GM18868 (cell line): ENCODE data around the gene VWF.

ENCODE experiments used
- ATAC-seq: cut with Tn5 transposase; IDR thresholded peaks from one replicate; pipeline ENCODE4 v1.9.1; 2021; ENCODE audit warnings: mild to moderate bottlenecking, moderate library complexity; ENCODE audit not compliant: unreplicated experiment

The VWF gene

GRCh38 chr12:5899675-5900074 lies 224.8 kb downstream of the VWF start:
- no peak for ATAC-seq

- ATAC-seq, result no peak
These were observed 225.6 kb downstream of the VWF start for GRCh38 chr12:5898874-5899273.
